Raji (cell line): Measurements from ENCODE around the gene LYPD6B.

Experiments used
- POLR2A ChIP-seq: IDR thresholded peaks from 2 replicates; pipeline ENCODE4 v1.6.1; 2011; ENCODE audit warnings: low read depth, low read length, control low read depth; ENCODE audit not compliant: insufficient read depth

The LYPD6B gene

GRCh38 chr2:149075105-149075504, 36.6 kb downstream of the LYPD6B start:
- TF ChIP-seq POLR2A: no peak

- no peak for TF ChIP-seq POLR2A
Measured at GRCh38 chr2:149075853-149076252, 37.4 kb downstream of the LYPD6B start.

GRCh38 chr2:149076863-149077412, 38.4 kb downstream of the LYPD6B start:
- no peak for TF ChIP-seq POLR2A

GRCh38 chr2:149077861-149078260, 39.4 kb downstream of the LYPD6B start:
- TF ChIP-seq POLR2A: no peak

- TF ChIP-seq POLR2A: no peak
Measured at GRCh38 chr2:149080099-149080498, 41.6 kb downstream of the LYPD6B start.

GRCh38 chr2:149080971-149081370, 42.5 kb downstream of the LYPD6B start:
- TF ChIP-seq POLR2A: no peak

- no peak for TF ChIP-seq POLR2A
Measured at GRCh38 chr2:149082079-149082478, 43.6 kb downstream of the LYPD6B start.

- no peak for TF ChIP-seq POLR2A
Measured at GRCh38 chr2:149082735-149083134, 44.2 kb downstream of the LYPD6B start.

GRCh38 chr2:149084924-149085795, 46.7 kb downstream of the LYPD6B start:
- TF ChIP-seq POLR2A: no peak

GRCh38 chr2:149087751-149088150, 49.3 kb downstream of the LYPD6B start:
- TF ChIP-seq POLR2A: no peak

- no peak for TF ChIP-seq POLR2A
Measured at GRCh38 chr2:149089068-149089467, 50.6 kb downstream of the LYPD6B start.

- no peak for TF ChIP-seq POLR2A
Measured at GRCh38 chr2:149090706-149091105, 52.2 kb downstream of the LYPD6B start.

GRCh38 chr2:149093579-149093978, 55.1 kb downstream of the LYPD6B start:
- TF ChIP-seq POLR2A: no peak

GRCh38 chr2:149094217-149095015, 55.9 kb downstream of the LYPD6B start:
- TF ChIP-seq POLR2A: no peak

GRCh38 chr2:149098701-149099100, 60.2 kb downstream of the LYPD6B start:
- TF ChIP-seq POLR2A: no peak

GRCh38 chr2:149099298-149099697, 60.8 kb downstream of the LYPD6B start:
- no peak for TF ChIP-seq POLR2A
